ENCODE data around the gene BCO2.

DNA sequence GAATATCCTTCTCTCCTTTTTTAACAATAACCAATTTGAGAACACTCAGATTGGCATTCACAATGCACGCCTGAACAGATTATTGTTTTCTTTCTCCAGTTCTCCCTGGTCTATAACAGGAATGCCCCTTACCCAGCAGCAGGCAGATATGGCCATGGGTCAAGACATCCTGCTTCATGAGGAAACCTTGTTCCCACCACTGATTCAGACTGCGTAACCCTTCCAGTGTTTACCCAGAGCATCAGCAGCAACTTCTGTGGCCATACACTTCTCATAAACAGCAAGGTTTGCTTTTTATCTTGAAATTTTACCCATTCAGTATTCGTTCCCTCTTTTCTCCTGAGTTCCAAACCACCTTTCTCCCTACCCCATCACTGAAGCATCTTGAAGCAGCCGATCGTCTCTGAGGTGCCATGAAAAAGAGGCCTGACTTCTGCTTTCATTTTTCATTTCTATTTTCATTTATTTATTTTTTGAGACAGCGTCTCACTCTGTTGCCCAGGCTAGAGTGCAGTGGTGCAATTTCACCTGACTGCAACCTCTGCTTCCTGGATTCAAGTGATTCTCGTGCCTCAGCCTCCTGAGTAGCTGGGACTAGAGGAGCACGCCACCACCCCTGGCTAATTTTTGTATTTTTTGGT, 60.6 kb downstream of the BCO2 start:
- no peak for TF ChIP-seq REST (tag by site-specific recombination; IDR thresholded peaks at IDR 0.05)
- no peak for TF ChIP-seq CTCF (tag by site-specific recombination; IDR thresholded peaks at IDR 0.05)
- TF ChIP-seq ZNF2 (tag by site-specific recombination; IDR thresholded peaks at IDR 0.05) = no peak
- no peak for TF ChIP-seq ZNF335 (tag by site-specific recombination; conservative IDR thresholded peaks at IDR 0.05)
- TF ChIP-seq ZNF510 (tag by site-specific recombination; IDR thresholded peaks at IDR 0.05; ENCODE audit: insufficient replicate concordance) = no peak
- no peak for TF ChIP-seq ZNF777 (tag by site-specific recombination; IDR thresholded peaks at IDR 0.05; ENCODE audit: borderline replicate concordance)
- TF ChIP-seq ZNF660 (tag by site-specific recombination; IDR thresholded peaks at IDR 0.05) = no peak
